SW 1271 (cell line): Measurements from ENCODE around the gene DOK7.

Source experiments
- DNase-seq, 2 experiments: peaks; one replicate each; lab custom pipeline; 2025; lab: John Stamatoyannopoulos, UW

The DOK7 gene

DNA sequence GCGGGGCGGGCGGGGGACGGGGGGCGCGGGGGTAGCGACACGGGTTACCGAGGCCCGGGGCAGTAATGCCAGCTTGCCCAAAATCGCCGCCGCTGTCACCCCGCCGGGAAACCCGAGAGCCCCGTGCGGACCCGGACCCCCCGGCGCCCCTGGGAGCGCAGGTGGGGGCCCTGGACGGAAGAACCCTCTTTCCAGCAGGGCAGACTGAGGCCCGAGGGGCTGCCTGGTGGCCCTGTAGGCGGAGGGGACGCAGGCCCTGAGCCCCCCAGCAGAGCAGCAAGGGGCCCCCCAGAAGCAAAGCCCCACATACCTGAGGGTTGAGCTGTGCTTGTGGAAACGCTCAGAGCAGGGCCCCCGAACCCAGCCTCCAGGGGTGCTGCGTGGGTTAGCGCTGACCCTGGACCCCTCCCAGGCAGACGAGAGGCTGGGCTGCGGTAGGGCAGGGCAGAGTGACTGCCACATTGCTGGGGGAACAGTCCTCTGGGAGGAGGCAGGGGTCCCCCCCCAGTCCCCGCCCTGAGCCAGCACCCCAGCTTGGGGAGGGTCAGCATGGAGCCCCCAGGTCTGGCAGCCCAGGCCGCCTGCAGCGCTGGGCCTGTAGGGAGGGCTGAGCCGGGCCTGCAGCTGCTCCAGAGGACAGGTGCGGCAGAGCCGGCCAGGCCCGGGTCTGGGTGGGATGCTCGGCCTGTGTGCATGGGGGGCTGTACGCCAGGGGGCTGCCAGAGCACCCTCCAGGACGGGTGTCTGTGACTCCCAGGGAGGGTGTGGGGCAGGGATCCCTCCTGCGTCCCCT lies 646 bp downstream of the DOK7 start:
- DNase-seq: no peak

- DNase-seq: no peak
These were observed 1.3 kb downstream of the DOK7 start for GRCh38 chr4:3464349-3464905.

DNA sequence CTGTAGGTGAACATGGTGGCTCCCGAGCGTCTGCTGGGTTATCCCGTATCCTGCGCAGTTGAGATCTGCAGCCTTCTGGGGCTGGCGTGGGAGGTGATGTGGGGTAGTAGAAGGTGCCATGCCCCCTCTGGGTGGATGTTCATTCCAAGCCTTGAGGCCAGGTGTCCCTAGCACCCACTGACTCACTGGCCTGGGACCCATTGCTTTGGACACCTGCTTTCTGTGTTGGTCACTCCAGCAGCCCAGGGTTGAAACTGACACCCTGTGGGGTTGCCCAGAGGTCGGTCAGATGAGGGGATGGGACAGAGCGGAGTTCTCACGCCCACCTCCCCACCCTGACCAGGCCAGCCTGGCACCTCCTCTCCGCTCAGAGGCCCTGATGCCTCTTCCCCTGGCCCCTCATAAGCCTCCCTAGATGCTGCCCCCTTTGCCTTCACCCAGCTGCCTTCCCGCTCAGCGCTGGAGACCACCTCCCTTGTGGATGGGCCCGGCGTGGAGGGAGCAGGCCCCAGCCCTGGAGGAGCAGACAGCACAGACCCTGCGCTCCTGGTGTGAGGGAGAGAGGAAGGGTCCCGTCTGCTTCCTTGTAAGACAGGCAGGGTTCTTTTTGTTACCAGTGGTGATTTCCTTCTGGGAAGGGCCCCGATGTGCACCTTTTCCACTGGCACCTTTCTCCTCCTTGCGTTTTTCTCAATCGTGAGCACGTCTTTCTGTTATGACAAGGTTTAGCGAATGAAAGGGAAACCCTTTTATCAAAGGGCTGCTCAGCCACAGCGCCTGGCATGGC lies 2.0 kb downstream of the DOK7 start:
- no peak for DNase-seq

- DNase-seq: no peak
These were observed 2.9 kb downstream of the DOK7 start for GRCh38 chr4:3465698-3466671.

DNA sequence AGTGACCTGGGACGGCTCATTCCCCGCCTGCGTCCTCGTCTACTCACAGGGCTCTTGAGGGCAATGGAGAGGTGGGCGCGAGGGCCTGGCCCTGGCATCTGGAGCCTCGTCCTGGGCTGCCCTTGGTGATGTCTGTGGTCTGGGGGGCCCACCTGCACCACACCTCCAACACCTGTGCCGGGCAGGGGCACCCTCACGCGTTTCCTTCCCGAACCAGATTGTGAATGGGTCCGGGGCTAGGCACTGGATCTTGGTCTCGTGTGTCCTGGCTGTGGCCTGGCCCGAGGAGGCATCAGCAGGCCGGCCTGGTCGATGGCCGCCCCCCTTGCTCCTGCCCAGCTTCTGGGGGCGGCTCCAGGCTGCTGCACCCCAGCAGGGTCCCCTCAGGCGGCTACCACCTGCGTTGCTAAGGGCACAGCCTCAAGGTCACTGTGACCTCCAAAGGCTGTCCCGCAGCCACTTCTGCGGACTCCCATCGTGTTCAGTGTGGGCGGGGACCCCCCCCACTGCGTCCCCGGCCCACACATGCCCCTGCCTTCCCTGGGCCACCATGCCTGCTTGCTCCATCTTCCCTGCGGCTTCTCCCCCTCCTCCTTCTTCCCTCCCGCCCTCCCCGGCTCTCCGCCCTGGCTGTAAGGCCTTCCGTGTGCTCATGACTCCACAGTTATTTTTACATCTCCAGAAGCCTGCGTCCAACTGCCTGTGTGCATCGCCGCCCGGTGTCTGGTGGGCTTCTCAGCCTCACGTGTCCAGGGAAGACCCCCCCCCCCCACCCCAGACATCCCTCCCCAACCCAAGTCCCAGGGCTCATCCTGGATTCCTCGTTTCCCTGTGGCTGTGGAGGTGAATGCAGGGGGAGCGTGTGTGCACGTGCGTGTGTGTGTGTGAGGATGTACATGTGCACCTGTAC lies 3.8 kb downstream of the DOK7 start:
- DNase-seq: no peak

GRCh38 chr4:3467601-3468031 lies 4.5 kb downstream of the DOK7 start:
- no peak for DNase-seq

- no peak for DNase-seq
These were observed 5.0 kb downstream of the DOK7 start for GRCh38 chr4:3468154-3468553.

DNA sequence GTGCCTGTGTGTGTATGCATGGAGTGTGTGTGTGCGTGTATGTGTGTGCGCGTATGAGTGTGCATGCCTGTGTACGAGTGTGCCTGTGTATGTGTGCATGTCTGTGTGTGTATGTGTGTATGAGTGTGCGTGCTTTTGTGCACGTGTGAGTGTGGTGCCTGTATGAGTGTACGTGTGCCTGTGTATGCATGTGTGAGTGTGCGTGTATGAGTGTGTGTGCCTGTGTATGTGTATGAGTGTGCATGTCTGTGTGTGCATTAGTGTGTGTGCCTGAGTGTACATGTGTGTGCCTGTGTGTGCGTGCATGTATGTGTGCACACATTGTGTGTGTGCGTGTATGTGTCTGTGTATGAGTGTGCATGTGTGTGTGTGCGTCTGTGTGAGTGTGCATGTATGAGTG lies 5.7 kb downstream of the DOK7 start:
- no peak for DNase-seq

- DNase-seq: no peak
These were observed 6.5 kb downstream of the DOK7 start for GRCh38 chr4:3469386-3470243.

DNA sequence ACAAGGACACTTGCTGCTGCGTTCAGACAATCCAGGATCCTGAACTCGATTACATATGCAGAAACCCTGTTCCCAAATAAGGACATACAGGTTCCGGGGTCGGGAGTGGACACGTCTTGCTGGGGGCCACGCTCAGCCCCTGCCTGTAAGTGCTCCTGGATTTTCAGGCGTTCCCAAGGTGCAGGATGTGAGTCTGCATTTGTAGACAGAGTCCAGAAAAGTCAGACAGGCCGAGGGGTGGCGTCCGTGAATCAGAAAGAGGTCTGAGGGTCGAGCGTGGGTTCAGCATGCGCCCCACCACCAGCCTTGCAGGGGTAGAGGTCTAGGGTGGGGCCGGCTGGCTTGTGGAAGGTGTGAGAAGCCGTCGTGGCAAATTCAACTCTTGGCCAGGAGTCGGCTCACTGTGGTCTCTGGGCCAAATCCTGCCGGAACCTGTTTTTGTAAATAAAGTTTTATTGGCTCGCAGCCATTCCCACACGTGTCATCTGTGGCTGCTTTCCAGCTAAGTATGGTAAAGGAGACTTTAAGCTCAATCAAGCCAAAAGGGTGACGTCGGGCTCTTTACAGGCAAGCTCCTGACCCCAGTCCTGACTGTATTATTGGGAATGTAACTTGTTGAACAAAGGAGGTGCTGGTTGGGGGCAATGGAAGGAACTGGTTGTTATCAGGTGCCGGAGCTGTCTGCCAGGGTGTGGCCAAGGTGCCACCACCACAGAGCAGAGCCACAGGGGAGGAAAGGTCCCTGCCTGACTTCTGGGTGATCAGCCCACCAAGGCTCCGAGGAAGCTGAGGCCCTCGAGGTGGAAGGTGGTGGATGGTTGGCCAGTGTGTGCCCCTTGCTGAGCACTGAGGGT lies 7.4 kb downstream of the DOK7 start:
- DNase-seq: no peak

GRCh38 chr4:3471098-3471760 lies 8.1 kb downstream of the DOK7 start:
- no peak for DNase-seq

DNA sequence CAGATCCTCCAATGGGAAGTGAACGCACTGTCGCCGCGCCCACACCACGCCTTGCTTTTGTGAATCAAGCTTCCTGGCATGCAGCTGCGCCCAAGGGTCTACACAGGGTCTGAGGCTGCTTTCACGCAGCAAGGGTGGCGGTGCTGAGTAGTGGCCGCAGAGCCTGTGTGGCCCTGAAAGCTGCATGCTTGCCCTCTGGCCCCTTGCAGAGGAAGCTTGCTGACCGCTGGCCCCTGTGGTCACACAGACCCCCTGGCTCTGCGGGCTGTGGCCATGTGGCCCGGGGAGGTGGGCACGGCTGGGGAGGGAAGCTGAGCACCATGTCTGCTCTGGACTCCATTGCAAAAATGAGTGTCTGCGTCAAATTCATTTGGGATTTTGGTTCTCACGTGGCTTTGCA lies 8.8 kb downstream of the DOK7 start:
- DNase-seq: no peak

DNA sequence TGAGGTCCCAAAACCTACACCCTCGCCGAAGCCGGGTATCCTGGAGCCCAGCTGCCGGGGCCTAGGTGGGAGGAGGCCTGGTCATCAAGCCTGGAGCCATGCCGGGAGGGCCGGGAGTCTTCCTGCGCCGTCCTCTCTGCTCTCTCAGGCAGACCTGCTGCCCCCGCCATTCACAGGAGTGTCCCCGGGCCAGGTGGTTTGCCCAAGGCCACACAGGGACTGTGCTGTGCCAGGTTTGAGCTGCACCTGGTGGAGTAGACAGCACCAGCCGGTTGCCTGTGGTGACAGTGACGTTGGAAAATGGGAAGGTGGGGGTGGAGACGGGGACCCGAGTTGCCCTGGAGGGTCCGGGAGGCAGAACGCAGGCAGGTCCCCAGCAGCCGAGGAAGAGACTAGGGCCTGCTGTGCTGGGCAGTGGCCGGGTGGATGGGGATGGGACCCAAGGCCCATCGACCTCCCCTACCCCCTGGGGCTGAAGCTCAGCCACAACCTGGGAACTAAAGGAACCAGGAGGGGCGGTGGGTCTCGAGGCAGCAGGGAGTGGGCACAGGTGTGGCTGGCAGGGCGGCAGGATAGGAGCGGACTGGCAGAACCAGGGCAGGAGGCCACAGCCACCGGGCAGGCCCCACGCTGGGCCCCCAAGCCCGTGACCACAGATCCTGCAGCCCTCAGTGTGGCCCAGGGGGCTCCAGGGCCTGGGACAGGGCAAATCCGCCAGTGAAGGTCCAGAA lies 9.5 kb downstream of the DOK7 start:
- no peak for DNase-seq

DNA sequence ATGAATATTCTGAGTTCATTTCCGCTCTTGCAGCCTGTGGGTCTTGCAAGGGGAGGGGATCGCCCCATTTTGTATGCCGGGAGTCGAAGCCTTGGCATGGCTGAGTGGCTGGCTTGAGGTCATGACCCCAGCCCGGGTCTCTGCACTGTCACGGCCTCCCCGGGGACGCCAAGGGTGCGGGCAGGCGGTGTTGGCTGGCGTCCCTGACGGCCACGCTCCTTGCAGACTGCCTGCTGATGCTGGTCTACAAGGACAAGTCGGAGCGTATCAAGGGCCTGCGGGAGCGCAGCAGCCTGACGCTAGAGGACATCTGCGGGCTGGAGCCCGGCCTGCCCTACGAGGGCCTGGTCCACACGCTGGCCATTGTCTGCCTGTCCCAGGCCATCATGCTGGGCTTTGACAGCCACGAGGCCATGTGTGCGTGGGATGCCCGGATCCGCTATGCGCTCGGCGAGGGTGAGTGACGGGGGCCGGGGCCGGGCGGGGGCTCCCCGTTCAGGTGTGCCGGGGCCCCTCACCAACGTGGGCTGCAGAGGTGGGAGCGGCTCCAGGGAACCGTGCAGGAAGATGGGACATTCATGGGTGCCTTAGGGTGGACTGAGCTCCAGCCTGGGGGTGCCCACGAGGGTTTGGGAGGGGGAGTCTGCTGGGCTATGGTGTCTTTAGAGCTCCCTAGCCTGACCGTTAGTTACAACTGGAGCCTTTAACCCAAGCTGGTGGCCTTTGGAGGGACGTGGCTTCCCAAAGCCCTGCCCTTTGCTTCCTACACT lies 10.3 kb downstream of the DOK7 start:
- no peak for DNase-seq

DNA sequence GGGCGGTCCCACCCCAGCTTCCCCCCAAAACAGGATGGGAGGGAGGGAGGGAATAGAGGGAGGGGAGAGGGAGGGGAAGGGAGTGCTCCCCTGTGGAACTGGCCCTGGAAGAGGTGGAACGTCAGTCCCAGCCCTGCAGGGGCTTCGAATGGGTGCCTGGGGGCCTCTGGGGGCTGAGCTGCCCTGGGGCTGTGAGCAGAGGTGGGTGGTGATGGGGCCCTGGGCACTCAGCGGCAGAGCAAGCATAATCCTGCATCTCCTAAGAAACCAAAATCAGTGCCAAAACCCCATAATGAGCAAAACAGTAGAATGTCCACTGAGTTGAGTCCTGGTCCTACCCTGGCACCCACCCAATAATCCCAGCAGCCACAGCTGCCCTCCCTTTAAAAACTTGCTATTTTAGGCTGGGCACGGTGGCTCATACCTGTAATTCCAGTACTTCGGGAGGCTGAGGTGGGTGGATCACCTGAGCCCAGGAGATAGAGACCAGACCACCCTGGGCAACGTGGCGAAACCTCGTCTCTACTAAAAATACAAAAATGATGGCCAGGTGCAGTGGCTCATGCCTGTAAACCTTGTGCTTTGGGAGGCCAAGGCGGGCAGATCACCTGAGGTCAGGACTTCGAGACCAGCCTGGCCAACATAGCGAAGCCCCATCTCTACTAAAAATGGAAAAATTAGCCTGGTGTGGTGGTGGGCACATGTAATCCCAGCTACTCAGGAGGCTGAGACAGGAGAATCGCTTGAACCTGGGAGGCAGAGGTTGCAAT lies 11.1 kb downstream of the DOK7 start:
- DNase-seq: no peak
